Measurements from ENCODE around the gene HS6ST1.
"Not testable (repeated sequence)": the region's sequence is repeated elsewhere in the genome, so short reads cannot be mapped to it uniquely, and the experiment has no call there.

GRCh38 chr2:128318245-128318644 lies 423 bp downstream of the HS6ST1 start:
- TF ChIP-seq CTCF (IDR thresholded peaks at IDR 0.05); POLR2AphosphoS5 (IDR thresholded peaks at IDR 0.05; ENCODE audit: insufficient read depth in 1 of 2, low read depth in 1 of 2); POLR2A (IDR thresholded peaks at IDR 0.05): not testable (repeated sequence)
